Adrenal gland (tissue), 12 donors: Measurements from ENCODE around the gene SLC66A1. TPM values are rescaled to one million over a fixed set of nuclear protein-coding genes. Genes with fewer than 3 reads are reported as not detected.

Experiments used
- DNase-seq, 7 donors: peaks; one replicate each; pipeline ENCODE4 v3.0.0-alpha.2; 2019 to 2020
- H3K27ac ChIP-seq, 5 donors: fragments of 200-600 bp; sonication (generic) in 4 of 5; 1 replicate in 3 of 5; 2 replicates in 2 of 5; pipeline versions ENCODE4 v1.5.1 to v1.8.0; 2016 to 2020; ENCODE audit warnings: mild to moderate bottlenecking in 1 of 5
- H3K27me3 ChIP-seq: fragments of 200-600 bp; 2 replicates; pipeline ENCODE4 v1.8.0; 2021
- H3K36me3 ChIP-seq, 2 donors: fragments of 200-600 bp; replicated peaks in 1 of 2; 1 replicate in 1 of 2; 2 replicates in 1 of 2; pipeline versions ENCODE4 v1.5.1 to v1.8.0; 2018 to 2022
- H3K4me1 ChIP-seq, 2 donors: fragments of 200-600 bp; replicated peaks in 1 of 2; 1 replicate in 1 of 2; 2 replicates in 1 of 2; pipeline versions ENCODE4 v1.5.1 to v1.8.0; 2018 to 2021
- H3K4me3 ChIP-seq, 4 donors: fragments of 200-600 bp; sonication (generic) in 3 of 4; one replicate each; pipeline ENCODE4 v1.5.1; 2016 to 2018
- H3K9me3 ChIP-seq, 3 donors: fragments of 200-600 bp; sonication (generic) in 1 of 3; replicated peaks in 1 of 3; 1 replicate in 2 of 3; 2 replicates in 1 of 3; pipeline versions ENCODE4 v1.5.1 to v1.8.0; 2016 to 2021
- CTCF ChIP-seq, 6 experiments: fragments of 450-650 bp in 4 of 6; fragments of 200-600 bp in 2 of 6; sonication (generic) in 1 of 6; IDR thresholded peaks; 1 replicate in 5 of 6; 2 replicates in 1 of 6; pipeline versions ENCODE4 v1.5.1 to v1.8.0; 2016 to 2021; ENCODE audit warnings: antibody characterized with exemption in 6 of 6, mild to moderate bottlenecking in 2 of 6, moderate library complexity in 1 of 6
- POLR2A ChIP-seq, 2 donors: fragments of 450-650 bp; IDR thresholded peaks; one replicate each; pipeline ENCODE4 v1.6.1; 2017; ENCODE audit warnings: antibody characterized with exemption in 2 of 2, mild to moderate bottlenecking in 2 of 2, moderate library complexity in 1 of 2
- WGBS, 4 donors: extraction: QIAGEN DNeasy Blood & Tissue Kit in 2 of 4; methylation state at CpG; one replicate each; pipeline versions ENCODE4 v1.1.5 to v1.1.7; 2013 to 2017; 5-methylcytosine and 5-hydroxymethylcytosine counted together
- intact Hi-C, 2 donors: fragments of 100-400 bp; cut with DNase I; formaldehyde crosslinking; loops; one replicate each; pipeline versions ENCODE4 v1.14.1 to v1.15.0; 2022 to 2023
- polyA plus RNA-seq, 3 donors: library from polyadenylated mRNA; stranded (reverse); fragments of 200-250 nt in 2 of 3; fragments of 350-450 nt in 1 of 3; fragmentation: Illumina TruSeq in 1 of 3; extraction: RNeasy Lipid Tissue Mini Kit (QIAGEN cat#74804) in 1 of 3; gene quantifications; one replicate each; pipeline ENCODE4 v1.2.3, GENCODE V29; 2013 to 2014
- total RNA-seq, 9 donors: library from RNA; depleted of rRNA in 4 of 9; stranded (reverse); fragments of >200 nt in 4 of 9; fragments of 120-200 nt in 1 of 9; fragmentation: NEBNext Ultra II Directional in 1 of 9; extraction: Animal tissue kit (Norgen Biotek cat#: 25700) in 1 of 9; gene quantifications; one replicate each; pipeline versions ENCODE4 v1.1.0 to v1.2.4, GENCODE V29; 2013 to 2023
- donor health status: healthy with polysubstance abuse.
- donor health status: Bipolar disorder and iron deficiency.
- donor health status: DM: yes; HTN: yes; CAD: no.
- donor health status: DM: no; HTN: no; CAD: no.
- donor health status: DM: no; HTN: no; CAD: no.
- donor health status: DM: yes; HTN: yes; CAD: no.

The SLC66A1 gene
- total and polyA plus RNA-seq, 12 donors, result 19.1 to 82.9 (median 36.5) TPM

GRCh38 chr1:19371226-19372135 is 59.4 kb downstream of the SLC66A1 start:
- no peaks in the 10 kb centered on the region for H3K27me3 ChIP-seq
- H3K27ac ChIP-seq, result peak overlapping the region in 3 of 5 donors; percentile 51 to 89 (median 77)
- H3K9me3 ChIP-seq, result no peaks in the 10 kb centered on the region
- TF ChIP-seq CTCF (IDR thresholded peaks at IDR 0.05) (no peak), POLR2A (IDR thresholded peaks at IDR 0.05) (no peak)
- no peak for DNase-seq
- peaks cover 0 to 24% of the 10 kb centered on the region in 2 donors for H3K36me3 ChIP-seq
- no peak overlapping the region for H3K4me3 ChIP-seq
- H3K4me1 ChIP-seq, result peaks cover 21 to 41% of the 10 kb centered on the region in 2 donors
- WGBS, 4 donors, result 87 to 95% (median 94%) methylated on average over 21 to 23 of the region's 23 CpGs
- intact Hi-C loops, result no loop called here

GRCh38 chr1:19372136-19372514 is 60.0 kb downstream of the SLC66A1 start:
- no peaks in the 10 kb centered on the region for H3K9me3 ChIP-seq
- H3K4me1 ChIP-seq, result peaks cover 21 to 41% of the 10 kb centered on the region in 2 donors
- WGBS, 4 donors, result 66 to 79% (median 74%) methylated on average over 5 of the region's 5 CpGs
- H3K4me3 ChIP-seq, result no peak overlapping the region
- H3K27me3 ChIP-seq, result no peaks in the 10 kb centered on the region
- peak overlapping the region in 3 of 5 donors; percentile 77 to 89 (median 84) for H3K27ac ChIP-seq
- intact Hi-C loops, result no loop called here
- peaks cover 0 to 31% of the 10 kb centered on the region in 2 donors for H3K36me3 ChIP-seq
- no peak for DNase-seq
- TF ChIP-seq POLR2A (IDR thresholded peaks at IDR 0.05), result no peak
- TF ChIP-seq CTCF (IDR thresholded peaks at IDR 0.05), result no peak

GRCh38 chr1:19372602-19373001 is 60.5 kb downstream of the SLC66A1 start:
- H3K4me3 ChIP-seq, result no peak overlapping the region
- no peaks in the 10 kb centered on the region for H3K27me3 ChIP-seq
- no peaks in the 10 kb centered on the region for H3K9me3 ChIP-seq
- H3K4me1 ChIP-seq, result peaks cover 21 to 40% of the 10 kb centered on the region in 2 donors
- WGBS, 4 donors, result 34 to 100% (median 71%) methylated on average over 3 to 7 of the region's 7 CpGs
- peaks cover 0 to 35% of the 10 kb centered on the region in 2 donors for H3K36me3 ChIP-seq
- TF ChIP-seq POLR2A (IDR thresholded peaks at IDR 0.05), result no peak
- intact Hi-C loops, result no loop called here
- H3K27ac ChIP-seq, result peak overlapping the region; percentile 60 to 89 (median 77)
- peak in 4 of 7 donors; percentile 35 to 73 (median 56) for DNase-seq

GRCh38 chr1:19373211-19374082 is 61.3 kb downstream of the SLC66A1 start:
- TF ChIP-seq CTCF (IDR thresholded peaks at IDR 0.05), result no peak
- TF ChIP-seq POLR2A (IDR thresholded peaks at IDR 0.05), result no peak
- H3K36me3 ChIP-seq, result peaks cover 0 to 44% of the 10 kb centered on the region in 2 donors
- H3K27me3 ChIP-seq, result no peaks in the 10 kb centered on the region
- no peak overlapping the region for H3K4me3 ChIP-seq
- peak overlapping the region; percentile 60 to 89 (median 77) for H3K27ac ChIP-seq
- 66 to 75% (median 67%) methylated on average over 14 to 15 of the region's 15 CpGs for whole genome bisulfite sequencing, 4 donors
- intact Hi-C loops, result no loop called here
- H3K9me3 ChIP-seq, result no peaks in the 10 kb centered on the region
- DNase-seq, result peak in 6 of 7 donors; percentile 46 to 72 (median 64)
- peaks cover 21 to 38% of the 10 kb centered on the region in 2 donors for H3K4me1 ChIP-seq
